K562 (cell line): Measurements from ENCODE around the gene ENDOV.

ENCODE experiments used
- GABPA ChIP-seq: fragments of 200-800 bp; sonication (Bioruptor generic); conservative IDR thresholded peaks from 2 replicates; pipeline ENCODE4 v1.6.1; 2016; ENCODE audit warnings: low read depth, missing genetic modification characterization, missing compliant biosample characterization
- POLR2B ChIP-seq: fragments of 450-650 bp; IDR thresholded peaks from 2 replicates; pipeline ENCODE4 v1.6.1; 2018; ENCODE audit warnings: low read depth; ENCODE audit not compliant: partially characterized antibody
- SMARCC2 ChIP-seq: fragments of 450-650 bp; IDR thresholded peaks from 2 replicates; pipeline ENCODE4 v1.6.1; 2017; ENCODE audit warnings: antibody characterized with exemption, moderate library complexity, mild to moderate bottlenecking, low read depth

DNA sequence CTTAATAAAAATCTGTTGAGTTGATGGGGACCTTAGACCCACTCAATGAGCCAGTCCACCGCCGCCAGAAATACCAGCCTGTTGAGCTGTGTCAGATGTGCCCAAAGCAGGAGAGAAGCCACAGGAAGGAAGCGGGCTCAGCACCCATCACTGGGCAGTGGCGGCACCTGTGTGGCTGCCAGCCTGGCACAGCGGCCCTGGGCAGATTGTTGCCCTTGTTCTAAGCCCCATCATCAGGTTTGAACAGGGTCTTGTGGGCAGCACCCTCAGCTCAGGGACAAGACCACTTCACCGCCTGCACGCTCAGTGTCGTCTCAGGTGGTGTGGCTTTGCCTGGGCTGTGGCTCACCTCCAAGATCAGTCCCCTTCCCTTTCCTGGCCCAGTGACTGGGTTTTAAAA lies 9.3 kb downstream of the ENDOV start:
- no peak for TF ChIP-seq SMARCC2
- no peak for TF ChIP-seq GABPA
- no peak for TF ChIP-seq POLR2B
